Measurements from ENCODE around the gene MED14. TPM values are rescaled to one million over a fixed set of nuclear protein-coding genes. Genes with fewer than 3 reads are reported as not detected.

The MED14 gene
- total and polyA plus RNA-seq, 2 of the 13 experiments (the other 11 are each of a cell fraction or from before 2014, with no cell fraction given), result 10.2 to 16.3 TPM

- TF ChIP-seq, protein P1, sequence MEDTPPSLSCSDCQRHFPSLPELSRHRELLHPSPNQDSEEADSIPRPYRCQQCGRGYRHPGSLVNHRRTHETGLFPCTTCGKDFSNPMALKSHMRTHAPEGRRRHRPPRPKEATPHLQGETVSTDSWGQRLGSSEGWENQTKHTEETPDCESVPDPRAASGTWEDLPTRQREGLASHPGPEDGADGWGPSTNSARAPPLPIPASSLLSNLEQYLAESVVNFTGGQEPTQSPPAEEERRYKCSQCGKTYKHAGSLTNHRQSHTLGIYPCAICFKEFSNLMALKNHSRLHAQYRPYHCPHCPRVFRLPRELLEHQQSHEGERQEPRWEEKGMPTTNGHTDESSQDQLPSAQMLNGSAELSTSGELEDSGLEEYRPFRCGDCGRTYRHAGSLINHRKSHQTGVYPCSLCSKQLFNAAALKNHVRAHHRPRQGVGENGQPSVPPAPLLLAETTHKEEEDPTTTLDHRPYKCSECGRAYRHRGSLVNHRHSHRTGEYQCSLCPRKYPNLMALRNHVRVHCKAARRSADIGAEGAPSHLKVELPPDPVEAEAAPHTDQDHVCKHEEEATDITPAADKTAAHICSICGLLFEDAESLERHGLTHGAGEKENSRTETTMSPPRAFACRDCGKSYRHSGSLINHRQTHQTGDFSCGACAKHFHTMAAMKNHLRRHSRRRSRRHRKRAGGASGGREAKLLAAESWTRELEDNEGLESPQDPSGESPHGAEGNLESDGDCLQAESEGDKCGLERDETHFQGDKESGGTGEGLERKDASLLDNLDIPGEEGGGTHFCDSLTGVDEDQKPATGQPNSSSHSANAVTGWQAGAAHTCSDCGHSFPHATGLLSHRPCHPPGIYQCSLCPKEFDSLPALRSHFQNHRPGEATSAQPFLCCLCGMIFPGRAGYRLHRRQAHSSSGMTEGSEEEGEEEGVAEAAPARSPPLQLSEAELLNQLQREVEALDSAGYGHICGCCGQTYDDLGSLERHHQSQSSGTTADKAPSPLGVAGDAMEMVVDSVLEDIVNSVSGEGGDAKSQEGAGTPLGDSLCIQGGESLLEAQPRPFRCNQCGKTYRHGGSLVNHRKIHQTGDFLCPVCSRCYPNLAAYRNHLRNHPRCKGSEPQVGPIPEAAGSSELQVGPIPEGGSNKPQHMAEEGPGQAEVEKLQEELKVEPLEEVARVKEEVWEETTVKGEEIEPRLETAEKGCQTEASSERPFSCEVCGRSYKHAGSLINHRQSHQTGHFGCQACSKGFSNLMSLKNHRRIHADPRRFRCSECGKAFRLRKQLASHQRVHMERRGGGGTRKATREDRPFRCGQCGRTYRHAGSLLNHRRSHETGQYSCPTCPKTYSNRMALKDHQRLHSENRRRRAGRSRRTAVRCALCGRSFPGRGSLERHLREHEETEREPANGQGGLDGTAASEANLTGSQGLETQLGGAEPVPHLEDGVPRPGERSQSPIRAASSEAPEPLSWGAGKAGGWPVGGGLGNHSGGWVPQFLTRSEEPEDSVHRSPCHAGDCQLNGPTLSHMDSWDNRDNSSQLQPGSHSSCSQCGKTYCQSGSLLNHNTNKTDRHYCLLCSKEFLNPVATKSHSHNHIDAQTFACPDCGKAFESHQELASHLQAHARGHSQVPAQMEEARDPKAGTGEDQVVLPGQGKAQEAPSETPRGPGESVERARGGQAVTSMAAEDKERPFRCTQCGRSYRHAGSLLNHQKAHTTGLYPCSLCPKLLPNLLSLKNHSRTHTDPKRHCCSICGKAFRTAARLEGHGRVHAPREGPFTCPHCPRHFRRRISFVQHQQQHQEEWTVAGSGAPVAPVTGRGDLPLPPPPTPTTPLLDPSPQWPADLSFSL (CRISPR knock-in tag; IDR thresholded peaks at IDR 0.05), result no peak
- TF ChIP-seq ZFP41 (CRISPR knock-in tag; IDR thresholded peaks at IDR 0.05; ENCODE audit: borderline replicate concordance), result no peak
- TF ChIP-seq CSRNP2 (CRISPR knock-in tag; conservative IDR thresholded peaks at IDR 0.05; ENCODE audit: low read depth), result no peak
These were observed 131.9 kb downstream of the MED14 start (continued) for GRCh38 chrX:40603446-40603845.

Other genes with a start within 250 kb of the MED14 start
- gene ATP6AP2, start 154.6 kb downstream of the MED14 start, total RNA-seq (2016; rRNA removed; fragmentation: Illumina TruSeq; extraction: Trizol), result 29.0 and 55.6 TPM in 2 replicates
- 93.5 and 108 TPM in 2 replicates for gene ATP6AP2, start 154.6 kb downstream of the MED14 start, polyA plus RNA-seq (2011; rRNA removed)
- not detected in 2 replicates for gene MPC1L, start 112.1 kb downstream of the MED14 start, total RNA-seq (2016; rRNA removed; fragmentation: Illumina TruSeq; extraction: Trizol)
- gene MPC1L, start 112.1 kb downstream of the MED14 start, polyA plus RNA-seq (2011; rRNA removed), result not detected in 2 replicates
- 6.7 TPM in 2 replicates for gene CXorf38, start 88.0 kb downstream of the MED14 start, total RNA-seq (2016; rRNA removed; fragmentation: Illumina TruSeq; extraction: Trizol)
- 4.1 and 4.6 TPM in 2 replicates for gene CXorf38, start 88.0 kb downstream of the MED14 start, polyA plus RNA-seq (2011; rRNA removed)

All from HepG2 (cell line).